AG04450 (cell line): ENCODE data around the gene PELI3. TPM values are rescaled to one million over a fixed set of nuclear protein-coding genes. Genes with fewer than 3 reads are reported as not detected.

Source experiments
- CTCF ChIA-PET: fragments of 300-600, 350-600 bp; formaldehyde crosslinking; extraction: SDS; loops from one replicate; lab custom pipeline; 2022; ENCODE audit warnings: antibody characterized with exemption, inconsistent platforms; lab: Charles Lee
- POLR2A ChIA-PET: fragments of 350-600 bp; formaldehyde crosslinking; extraction: SDS; loops from one replicate; lab custom pipeline; 2021; ENCODE audit warnings: antibody characterized with exemption, inconsistent platforms; lab: Yijun Ruan, JAX
- DNase-seq: peaks from one replicate; pipeline ENCODE4 v3.0.0-alpha.2; 2011; ENCODE audit warnings: low read depth, low spot score
- H3K27ac ChIP-seq: one replicate; pipeline ENCODE4 v1.5.1; 2012; ENCODE audit warnings: low read depth, low read length, control low read depth
- H3K27me3 ChIP-seq: one replicate; pipeline ENCODE4 v1.6.0; 2012; ENCODE audit warnings: low read length; ENCODE audit not compliant: control insufficient read depth, insufficient read depth
- H3K4me3 ChIP-seq: 2 replicates; pipeline ENCODE4 v1.5.1; 2011; ENCODE audit warnings: mild to moderate bottlenecking, low read depth, low read length, control low read depth
- H3K9me3 ChIP-seq: 2 replicates; pipeline ENCODE4 v1.5.1; 2012; ENCODE audit warnings: low read length; ENCODE audit not compliant: control insufficient read depth, insufficient read depth
- CTCF ChIP-seq: IDR thresholded peaks from 2 replicates; pipeline ENCODE4 v1.5.1; 2011; ENCODE audit warnings: low read depth, low read length, control low read depth, inconsistent platforms
- polyA plus RNA-seq: library from polyadenylated mRNA; depleted of rRNA; stranded (reverse); fragments of >200 nt; gene quantifications from 2 replicates; pipeline ENCODE4 v1.2.3, GENCODE V29; 2011

PELI3 gene
- polyA plus RNA-seq, 1 experiment, result 4.6 TPM

- no peak for TF ChIP-seq CTCF
- H3K4me3 ChIP-seq, result no peak overlapping the region
- no peak for DNase-seq
- no peak overlapping the region for H3K27ac ChIP-seq
- H3K27me3 ChIP-seq, result peaks cover 20% of the 10 kb centered on the region
- peaks cover 13% of the 10 kb centered on the region; the same call in 1 of the 2 replicates for H3K9me3 ChIP-seq
- ChIA-PET CTCF (interaction anchor here (0.6 to 3.0 kb wide), 4 partner anchors 11 to 254 kb away, joined by 3 to 25 read pairs (median 4); partner anchors contain the start of gene MRPL11), POLR2A (no interaction called here)
These were observed 46.9 kb upstream of the PELI3 start for GRCh38 chr11:66419825-66420224.

GRCh38 chr11:66420671-66421476 lies 45.8 kb upstream of the PELI3 start, which contains the start of gene NPAS4:
TSS of gene NPAS4 (plus strand) at chr11:66421035. CDS start at chr11:66421180, 145 bp downstream.
- CTCF ChIA-PET, result interaction anchor here (0.9 to 3.4 kb wide), 7 partner anchors 10 to 58 kb away, joined by 3 to 25 read pairs (median 7); partner anchors contain the start of gene MRPL11

GRCh38 chr11:66421492-66422205 lies 45.1 kb upstream of the PELI3 start:
- ChIA-PET CTCF (interaction anchor here (0.5 to 3.4 kb wide), 7 partner anchors 9 to 70 kb away, joined by 3 to 20 read pairs (median 6); no protein-coding TSS in a partner anchor), POLR2A (interaction anchor here (0.6 to 1.3 kb wide), 6 partner anchors 9 to 398 kb away, joined by 4 to 14 read pairs (median 6); partner anchors contain the start of genes DPP3 and MRPL11)
- TF ChIP-seq CTCF, result no peak
- H3K4me3 ChIP-seq, result no peak overlapping the region
- peaks cover 18% of the 10 kb centered on the region for H3K27me3 ChIP-seq
- peak; percentile 77 for DNase-seq
- peaks cover 13% of the 10 kb centered on the region; the same call in 1 of the 2 replicates for H3K9me3 ChIP-seq
- H3K27ac ChIP-seq, result no peak overlapping the region

More at GRCh38 chr11:66420671-66421476, 45.8 kb upstream of the PELI3 start, which contains the start of gene NPAS4:
- Histone ChIP-seq H3K4me3 (no peak within 1 kb of the TSS), H3K27me3 (peaks cover 18% of the 10 kb centered on the region), H3K27ac (no peak within 1 kb of the TSS), H3K9me3 (peaks cover 13% of the 10 kb centered on the region; the same call in 1 of the 2 replicates)
- POLR2A ChIA-PET, result interaction anchor here (0.6 to 1.3 kb wide), 4 partner anchors 10 to 59 kb away, joined by 5 to 14 read pairs (median 8); partner anchors contain the start of genes DPP3 and MRPL11
- no peak for TF ChIP-seq CTCF
- DNase-seq, result no peak

GRCh38 chr11:66426314-66426713 lies 40.4 kb upstream of the PELI3 start:
- Histone ChIP-seq H3K27ac (no peak overlapping the region), H3K4me3 (no peak overlapping the region), H3K9me3 (peaks cover 7% of the 10 kb centered on the region; the same call in 1 of the 2 replicates), H3K27me3 (no peaks in the 10 kb centered on the region)
- CTCF ChIA-PET, result interaction anchor here (1.4 to 1.8 kb wide), 2 partner anchors 17 to 40 kb away, joined by 4 to 6 read pairs; no protein-coding TSS in a partner anchor
- POLR2A ChIA-PET, result no interaction called here
- TF ChIP-seq CTCF, result no peak
- DNase-seq, result no peak
